Measurements from ENCODE around the gene CCDC137.

Gene CCDC137

GRCh38 chr17:81702934-81703746 is 36.6 kb downstream of the CCDC137 start, which contains the start of gene MRPL12:
TSS of gene MRPL12 (plus strand) at chr17:81703367. CDS start at chr17:81703502, 135 bp downstream.
- peak; percentile 90 for DNase-seq

DNA sequence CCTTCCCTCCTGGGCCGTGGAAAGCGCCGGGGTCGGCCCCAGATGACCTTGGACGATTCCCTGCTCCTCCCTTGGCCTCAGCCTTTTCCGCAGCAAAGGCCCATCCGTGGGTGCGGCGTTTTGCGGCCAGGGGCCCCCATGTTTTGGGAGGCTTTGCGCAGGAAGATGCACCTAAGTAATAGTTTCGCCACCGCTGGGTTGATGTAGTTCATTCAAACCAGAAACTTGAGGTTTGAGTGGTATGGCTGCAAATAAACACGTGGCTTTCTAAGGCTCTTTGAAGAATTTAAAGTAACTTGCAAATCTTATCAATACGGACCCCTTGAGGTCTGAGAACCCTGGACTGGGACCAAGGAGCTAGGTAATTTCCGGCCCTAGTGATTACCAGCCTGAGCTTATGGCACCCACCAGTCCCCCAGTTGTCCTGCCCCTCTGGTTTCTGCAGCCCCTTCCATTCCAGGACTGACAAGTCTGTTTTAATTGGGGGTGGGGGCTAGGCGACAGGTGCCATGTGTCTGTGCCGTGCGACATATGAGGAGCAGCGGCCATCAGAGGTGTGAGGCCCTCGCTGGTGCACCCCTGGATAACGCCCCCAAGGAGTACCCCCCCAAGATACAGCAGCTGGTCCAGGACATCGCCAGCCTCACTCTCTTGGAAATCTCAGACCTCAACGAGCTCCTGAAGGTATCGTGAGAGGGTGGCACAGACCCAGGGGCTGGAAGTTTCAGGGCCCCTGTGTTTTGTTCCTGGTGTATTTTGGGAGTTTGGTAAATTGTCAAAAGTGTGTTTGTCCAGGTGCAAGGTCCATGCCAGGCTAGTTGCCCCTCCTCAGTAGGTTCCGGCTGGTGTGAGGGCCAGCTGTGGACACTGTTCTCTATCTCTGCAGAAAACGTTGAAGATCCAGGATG is 37.5 kb downstream of the CCDC137 start:
- DNase-seq = peak; percentile 38

- DNase-seq = no peak
Measured at GRCh38 chr17:81705518-81706231, 39.1 kb downstream of the CCDC137 start.

DNA sequence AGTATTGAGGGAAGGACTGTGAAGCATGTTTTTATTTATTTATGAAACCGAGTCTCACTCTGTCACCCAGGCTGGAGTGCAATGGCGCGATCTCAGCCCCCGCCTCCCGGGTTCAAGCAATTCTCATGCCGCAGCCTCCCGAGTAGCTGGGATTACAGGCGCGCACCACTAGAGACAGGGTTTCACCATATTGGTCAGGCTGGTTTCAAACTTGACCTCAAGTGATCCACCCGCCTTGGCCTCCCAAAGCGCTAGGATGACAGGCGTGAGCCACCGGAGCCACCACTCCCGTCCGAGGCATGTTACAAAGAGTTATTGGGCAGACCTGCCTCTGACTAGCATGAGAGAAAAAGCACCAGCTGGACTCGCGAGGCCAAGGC is 39.7 kb downstream of the CCDC137 start:
- no peak for DNase-seq

GRCh38 chr17:81706757-81707624 is 40.5 kb downstream of the CCDC137 start:
- DNase-seq = no peak

DNA sequence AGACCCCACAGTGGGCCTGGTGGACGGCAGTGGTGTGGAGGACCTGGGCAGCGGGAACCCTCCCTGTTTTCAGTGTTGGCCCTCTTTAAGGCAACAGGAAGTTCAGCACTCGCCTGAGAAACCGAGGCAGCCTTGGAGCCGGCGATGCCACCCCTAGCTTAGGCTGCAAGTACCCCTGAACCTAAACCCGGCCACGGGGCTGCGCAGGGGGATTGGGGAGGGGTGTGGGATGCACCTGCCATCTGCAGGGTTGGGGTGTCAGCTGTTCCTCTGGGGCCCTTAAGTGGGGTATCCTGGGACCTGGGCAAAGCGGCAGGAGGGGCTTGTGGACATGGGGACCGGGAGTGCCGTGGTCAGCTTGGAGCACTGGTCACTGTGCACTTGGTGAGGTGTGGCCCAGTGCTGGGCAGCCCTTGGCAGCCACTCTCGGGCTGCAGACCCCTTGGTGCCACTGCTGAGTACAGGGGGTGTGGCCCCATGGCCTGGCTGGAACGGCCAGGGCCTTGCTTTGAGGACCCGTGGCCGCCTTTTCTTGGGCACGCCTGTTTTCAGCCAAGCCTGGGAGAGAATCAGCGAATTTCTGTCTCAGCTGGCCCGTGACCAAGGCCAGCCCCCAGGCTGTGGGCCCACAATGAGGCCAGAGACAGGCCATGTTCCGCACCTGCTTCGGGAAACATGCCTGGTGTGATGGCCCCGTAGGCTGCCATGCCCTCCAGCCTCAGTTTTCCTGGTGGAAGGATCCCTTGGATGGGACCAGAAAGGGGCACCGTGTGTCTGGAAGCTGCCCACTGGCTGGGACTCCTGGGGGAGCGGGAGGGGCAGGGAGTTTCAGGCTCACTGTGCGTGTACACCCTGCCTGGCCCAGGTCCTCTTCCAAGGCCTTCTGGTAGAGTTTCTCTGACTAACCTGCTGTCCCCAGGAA is 41.4 kb downstream of the CCDC137 start:
- no peak for DNase-seq

GRCh38 chr17:81708739-81709185 is 42.2 kb downstream of the CCDC137 start:
- DNase-seq = no peak

- no peak for DNase-seq
Measured at GRCh38 chr17:81710514-81711308, 44.2 kb downstream of the CCDC137 start.

DNA sequence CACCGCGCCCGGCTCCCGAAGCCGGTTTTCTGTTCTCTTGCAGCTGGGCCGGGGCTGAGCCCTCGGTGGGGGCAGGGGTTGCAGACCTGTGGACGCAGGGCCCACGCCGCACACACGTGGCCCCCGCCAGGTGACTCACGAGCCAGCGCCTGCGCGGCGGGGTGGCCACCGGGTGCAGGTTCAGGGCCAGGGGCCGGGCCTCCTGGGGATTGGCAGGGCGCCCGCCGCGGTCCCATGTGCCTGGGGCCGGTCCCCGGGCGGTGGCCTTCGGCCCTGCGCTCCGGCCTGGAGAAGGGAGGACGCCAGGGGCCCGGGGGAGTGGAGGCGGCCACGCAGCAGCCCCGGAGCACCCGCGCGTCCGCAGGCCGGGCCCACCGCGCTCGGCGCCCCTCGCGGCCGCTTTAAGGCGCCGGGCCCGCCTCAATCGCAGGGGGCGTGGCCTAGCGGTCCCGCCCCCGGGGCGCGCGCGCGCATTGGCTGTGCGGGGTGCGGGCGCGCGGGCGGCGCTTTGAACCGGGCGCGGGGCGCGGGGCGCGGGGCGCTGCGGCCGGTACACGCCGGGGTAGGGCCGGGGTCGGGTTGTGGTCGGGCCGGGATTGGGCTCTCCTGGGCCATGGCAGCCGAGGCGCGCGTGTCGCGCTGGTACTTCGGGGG is 45.4 kb downstream of the CCDC137 start, which contains the start of gene SLC25A10:
Gene SLC25A10 (plus strand): TSS at position 471 of the 654 bp plus-strand sequence. CDS start 143 bp downstream, at position 614.
- DNase-seq = peak; percentile 85

- peak; percentile 25 for DNase-seq
Measured at GRCh38 chr17:81712468-81713003, 46.0 kb downstream of the CCDC137 start.

- DNase-seq = no peak
Measured at GRCh38 chr17:81713004-81713555, 46.5 kb downstream of the CCDC137 start.

- no peak for DNase-seq
Measured at GRCh38 chr17:81713556-81714411, 47.2 kb downstream of the CCDC137 start.

DNA sequence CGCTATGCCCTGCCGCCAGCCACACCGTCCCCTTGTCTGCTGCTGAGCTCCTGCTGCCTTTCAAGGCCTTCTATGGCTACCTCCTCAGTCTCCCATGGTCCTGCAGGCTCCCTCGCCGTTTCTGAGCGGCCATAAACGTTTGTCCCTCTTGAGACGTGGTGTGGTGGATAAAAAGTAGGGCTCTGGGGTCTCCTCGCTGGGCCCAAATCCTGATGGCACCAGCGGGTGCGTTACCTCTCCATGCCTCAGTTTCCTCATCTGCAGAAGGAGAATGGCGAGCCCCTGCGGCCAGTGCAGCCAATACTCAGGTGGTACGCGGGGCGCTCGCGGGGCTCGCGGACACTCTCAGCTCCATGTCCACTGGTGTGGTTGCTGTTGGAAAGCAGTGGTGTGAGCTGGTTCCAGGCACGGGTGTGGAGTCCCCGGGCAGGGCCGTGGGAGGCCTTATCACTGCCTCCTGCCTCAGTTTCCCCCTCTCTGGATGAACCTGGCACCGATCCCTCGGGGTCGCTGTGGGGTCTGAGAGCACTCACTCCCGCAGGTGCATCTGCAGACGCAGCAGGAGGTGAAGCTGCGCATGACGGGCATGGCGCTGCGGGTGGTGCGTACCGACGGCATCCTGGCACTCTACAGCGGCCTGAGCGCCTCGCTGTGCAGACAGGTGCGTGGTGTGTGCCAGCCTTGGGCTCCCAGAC is 48.0 kb downstream of the CCDC137 start:
- no peak for DNase-seq

- DNase-seq = no peak
Measured at GRCh38 chr17:81715107-81715871, 48.8 kb downstream of the CCDC137 start.

DNA sequence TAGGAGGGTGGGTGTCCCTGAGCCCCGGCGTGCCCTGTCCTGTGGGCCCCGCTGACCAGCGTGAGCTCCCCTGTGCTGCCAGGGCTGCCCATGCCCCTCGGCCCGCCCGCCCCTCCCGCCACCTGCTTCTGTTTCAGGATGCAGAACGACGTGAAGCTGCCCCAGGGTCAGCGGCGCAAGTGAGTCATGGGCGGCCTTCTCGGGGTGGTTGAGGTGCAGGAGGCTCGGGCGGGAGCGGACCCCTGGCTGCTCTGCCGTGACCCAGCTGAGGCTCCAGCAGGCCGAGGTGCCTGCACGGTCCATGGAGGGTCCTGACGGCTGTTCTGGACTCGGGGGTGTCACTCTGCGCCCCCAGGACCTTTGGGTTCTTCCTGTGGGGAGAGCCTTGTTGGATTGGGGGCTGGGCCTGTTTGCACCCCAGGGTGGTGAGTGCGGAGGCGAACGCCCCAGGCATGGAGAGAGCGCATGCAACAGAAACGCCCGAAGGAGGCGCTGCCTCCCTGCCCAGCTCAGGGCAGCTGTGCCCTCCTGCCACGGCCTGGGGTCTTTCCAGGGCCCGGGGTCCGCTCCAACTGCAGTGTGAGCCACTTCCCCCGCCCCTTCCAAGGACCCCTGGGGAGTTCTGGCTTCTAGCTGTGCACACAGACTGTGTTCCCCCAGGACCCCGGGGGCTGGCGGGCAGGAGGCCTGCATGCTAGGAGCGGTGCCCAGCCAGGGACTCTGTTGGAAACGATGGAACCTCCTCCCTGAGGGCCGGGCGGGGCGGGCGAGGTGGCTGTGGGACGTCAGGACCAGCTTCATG is 49.5 kb downstream of the CCDC137 start:
- no peak for DNase-seq
